HG03457 (cell line): ENCODE measurements around the gene ABCB7.
"Not testable (repeated sequence)": the region's sequence is repeated elsewhere in the genome, so short reads cannot be mapped to it uniquely, and the experiment has no call there.

Source experiments
- ATAC-seq: cut with Tn5 transposase; IDR thresholded peaks from one replicate; pipeline ENCODE4 v1.9.1; 2021; ENCODE audit warnings: moderate number of reproducible peaks; ENCODE audit not compliant: unreplicated experiment

ABCB7 gene

DNA sequence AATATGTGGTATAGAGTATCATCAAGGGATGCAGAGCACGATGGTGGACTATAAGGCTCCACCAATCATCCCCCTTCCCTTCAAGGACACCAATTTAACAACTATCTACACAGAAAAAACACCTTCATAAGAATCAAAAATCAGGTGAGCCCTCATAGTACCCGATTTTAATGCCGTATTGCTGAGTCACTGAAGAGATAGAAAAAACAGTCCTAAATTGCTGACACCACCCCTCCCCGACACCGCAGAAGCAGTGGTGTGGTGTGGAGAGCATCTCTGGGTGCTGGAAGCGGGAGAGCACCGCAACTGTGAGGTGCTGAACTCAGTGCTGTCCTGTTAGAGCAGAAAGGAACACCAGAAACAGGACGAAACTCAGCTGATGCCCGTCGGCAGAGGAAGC lies 49.3 kb downstream of the ABCB7 start:
- no peak for ATAC-seq

DNA sequence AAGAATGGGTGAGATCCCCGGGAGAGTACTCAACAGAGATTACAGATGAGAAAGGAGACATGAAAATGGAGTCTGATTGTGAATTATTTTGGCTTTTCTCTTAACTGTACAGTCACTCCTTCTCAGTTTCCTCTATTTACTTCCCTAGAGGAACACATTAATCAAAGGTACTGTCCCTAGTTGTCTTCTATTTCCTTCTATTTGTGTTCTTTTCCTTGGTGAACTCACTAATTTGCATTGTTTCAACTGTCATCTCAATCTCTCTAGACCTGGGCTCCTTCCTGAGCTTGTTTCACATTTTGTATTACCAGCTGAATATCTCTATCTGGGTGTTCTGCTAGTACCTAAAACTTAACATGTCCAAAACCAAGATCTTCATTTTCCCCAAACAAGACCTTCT lies 59.8 kb downstream of the ABCB7 start:
- no peak for ATAC-seq

DNA sequence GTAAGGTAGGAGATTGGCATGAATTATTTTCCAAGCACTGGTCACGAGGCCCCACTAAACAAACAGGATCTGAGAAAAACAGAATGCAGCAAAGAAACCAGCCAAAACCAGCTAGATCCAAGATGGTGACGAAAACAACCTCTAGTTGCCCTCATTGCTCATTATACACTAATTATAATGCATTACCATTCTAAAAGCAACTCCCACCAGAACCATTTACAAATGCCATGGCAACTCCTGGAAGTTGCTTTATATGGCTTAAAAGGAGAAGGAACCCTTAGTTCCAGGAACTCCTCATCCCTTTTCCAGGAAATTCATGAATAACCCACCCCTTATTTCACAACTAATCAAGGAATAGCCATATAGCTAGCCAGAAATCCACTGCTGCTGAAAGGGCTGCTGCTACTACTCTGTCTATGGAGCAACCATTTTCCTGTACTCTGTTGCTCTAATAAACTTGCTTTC lies 69.3 kb downstream of the ABCB7 start:
- ATAC-seq, result no peak

DNA sequence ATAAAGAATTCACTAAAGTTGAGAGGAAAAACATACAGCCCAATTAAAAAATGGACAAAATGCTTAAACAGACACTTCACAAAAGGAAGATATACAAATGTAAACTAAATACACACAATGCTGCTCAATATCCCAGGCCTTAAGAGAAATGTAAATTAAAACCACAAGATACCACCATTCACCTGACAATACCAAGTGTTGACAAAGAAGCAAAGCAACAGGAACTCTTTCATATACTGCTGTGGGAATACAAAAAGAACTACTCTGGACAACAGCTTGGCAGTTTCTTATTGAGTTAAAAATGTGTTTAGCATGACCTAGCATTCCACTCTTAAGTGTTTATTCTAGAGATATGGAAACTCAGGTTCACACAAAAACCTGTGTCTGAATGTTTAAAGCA lies 71.3 kb downstream of the ABCB7 start:
- no peak for ATAC-seq

DNA sequence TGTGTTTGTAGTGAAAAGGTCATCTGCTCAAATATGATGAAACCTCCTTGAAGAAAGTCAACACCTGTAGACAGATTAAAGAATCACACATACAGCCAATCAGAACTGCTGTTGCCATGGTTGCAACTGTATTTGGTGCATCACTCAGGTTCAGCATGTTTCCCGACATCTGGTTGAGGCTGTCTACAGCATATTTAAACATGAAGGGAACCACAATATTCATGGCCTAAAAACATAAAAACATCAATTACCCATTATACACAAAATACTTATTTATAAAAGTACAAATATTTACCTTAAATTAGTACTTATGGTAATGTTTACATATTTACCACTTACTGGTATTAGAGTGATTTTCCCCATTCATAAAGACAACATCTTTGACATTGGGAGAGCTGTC lies 79.7 kb downstream of the ABCB7 start:
- no peak for ATAC-seq

DNA sequence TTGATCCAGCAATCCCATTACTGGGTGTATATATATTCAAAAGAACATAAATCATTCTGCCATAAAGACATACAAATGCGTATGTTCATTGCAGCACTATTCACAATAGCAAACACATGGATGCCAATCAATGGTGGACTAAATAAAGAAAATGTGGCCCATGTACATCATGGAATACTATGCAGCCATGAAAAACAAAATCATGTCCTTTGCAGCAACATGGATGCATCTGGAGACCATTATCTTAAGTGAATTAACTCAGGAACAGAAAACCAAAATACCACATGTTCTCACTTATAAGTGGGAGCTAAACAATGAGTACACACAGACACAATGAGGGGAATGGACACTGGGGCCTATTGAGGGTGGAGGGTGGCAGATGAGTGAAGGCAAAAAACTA lies 81.6 kb downstream of the ABCB7 start:
- ATAC-seq, result no peak

DNA sequence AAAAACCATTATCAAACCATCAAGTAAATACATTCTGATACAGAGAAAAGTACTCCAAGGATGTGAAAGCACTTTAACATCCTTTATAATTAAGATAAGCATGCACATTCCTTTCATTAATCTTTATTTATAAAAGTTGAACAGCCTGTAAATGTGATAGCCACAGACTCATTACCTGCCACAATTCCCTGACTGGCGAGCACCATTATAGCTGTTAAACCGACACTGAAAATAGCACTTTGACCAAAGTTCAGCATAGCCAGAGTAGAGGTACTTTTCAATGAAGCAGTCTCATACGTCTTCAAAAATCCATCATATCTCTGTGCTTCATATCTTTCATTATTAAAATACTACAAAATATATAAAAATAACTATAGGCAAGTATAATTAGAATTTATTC lies 84.7 kb downstream of the ABCB7 start:
- ATAC-seq, result no peak

DNA sequence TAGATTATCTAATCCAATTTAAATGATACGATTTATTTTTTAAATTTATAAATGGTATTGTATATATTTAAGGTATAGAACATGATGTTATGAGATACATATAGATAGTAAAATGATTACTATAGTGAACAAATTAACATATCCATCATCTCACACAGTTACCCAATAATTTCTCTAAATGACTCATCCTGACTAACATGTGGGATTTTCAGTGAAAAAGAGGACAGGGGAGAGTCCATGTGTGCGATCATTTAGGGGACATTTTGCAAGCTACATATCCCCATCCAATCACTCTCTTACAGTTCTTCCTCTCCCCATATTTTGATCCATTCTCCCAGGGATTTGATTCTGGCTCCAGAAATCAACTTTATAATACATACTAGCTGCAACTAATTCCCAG lies 88.2 kb downstream of the ABCB7 start:
- ATAC-seq, result no peak

DNA sequence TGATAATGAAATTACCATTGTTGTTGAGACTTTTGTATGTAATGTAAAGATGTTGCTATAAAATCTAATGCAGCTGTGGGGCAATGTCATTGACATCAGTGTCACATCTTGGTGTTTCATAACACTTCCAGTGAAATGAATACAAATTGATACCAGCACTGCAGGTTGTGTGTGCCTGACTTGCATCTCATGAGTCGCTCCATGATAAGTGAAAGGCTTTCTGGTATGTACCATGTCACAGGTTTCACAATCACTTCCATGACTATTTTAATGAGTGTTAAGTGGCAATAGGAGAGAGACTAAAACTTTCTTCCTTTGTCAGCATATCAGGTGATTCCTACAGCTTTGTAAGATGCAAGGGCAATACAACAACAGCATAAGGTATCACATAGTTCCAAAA lies 94.4 kb downstream of the ABCB7 start:
- ATAC-seq, result no peak

DNA sequence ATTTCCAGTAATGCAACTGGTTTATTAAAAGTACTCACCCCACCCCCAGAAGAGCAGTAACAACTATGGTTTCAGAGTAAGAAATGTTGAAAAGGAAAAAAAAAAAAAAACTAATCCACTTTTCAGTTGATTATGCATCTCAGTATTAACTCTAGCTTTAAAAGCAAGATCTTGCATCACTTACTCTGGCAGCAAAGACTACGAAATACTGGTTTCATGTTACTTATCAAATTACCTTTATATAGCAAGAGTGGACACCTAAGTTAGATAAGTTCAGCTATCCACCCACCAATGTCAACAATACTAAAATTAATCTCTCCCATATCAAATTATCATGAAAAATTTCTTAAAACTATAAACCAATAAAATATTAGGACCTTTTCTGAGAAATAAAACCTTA lies 105.0 kb downstream of the ABCB7 start:
- no peak for ATAC-seq

DNA sequence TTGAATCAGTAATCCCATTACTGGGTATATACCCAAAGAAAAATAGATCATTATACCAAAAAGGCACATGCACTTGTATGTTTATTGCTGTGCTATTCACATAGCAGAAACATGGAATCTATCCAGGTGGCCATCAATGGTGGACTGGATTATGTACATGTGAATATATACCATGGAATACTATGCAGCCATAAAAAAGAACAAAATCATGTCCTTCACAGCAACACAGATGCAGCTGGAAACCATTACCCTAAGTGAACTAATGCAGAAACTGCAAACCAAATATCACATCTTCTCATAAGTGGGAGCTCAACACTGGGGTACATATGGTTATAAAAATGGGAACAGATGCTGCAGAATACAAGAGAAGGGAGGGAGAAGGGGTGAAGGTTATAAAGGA lies 110.7 kb downstream of the ABCB7 start:
- no peak for ATAC-seq

DNA sequence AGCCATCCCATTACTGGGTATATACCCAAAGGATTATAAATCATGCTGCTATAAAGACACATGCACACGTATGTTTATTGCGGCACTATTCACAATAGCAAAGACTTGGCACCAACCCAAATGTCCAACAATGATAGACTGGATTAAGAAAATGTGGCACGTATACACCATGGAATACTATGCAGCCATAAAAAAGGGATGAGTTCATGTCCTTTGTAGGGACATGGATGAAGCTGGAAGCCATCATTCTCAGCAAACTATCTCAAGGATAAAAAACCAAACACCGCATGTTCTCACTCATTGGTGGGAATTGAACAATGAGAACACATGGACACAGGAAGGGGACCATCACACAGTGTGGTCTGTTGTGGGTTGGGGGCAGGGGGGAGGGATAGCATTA lies 111.9 kb downstream of the ABCB7 start:
- ATAC-seq, result not testable (repeated sequence)

DNA sequence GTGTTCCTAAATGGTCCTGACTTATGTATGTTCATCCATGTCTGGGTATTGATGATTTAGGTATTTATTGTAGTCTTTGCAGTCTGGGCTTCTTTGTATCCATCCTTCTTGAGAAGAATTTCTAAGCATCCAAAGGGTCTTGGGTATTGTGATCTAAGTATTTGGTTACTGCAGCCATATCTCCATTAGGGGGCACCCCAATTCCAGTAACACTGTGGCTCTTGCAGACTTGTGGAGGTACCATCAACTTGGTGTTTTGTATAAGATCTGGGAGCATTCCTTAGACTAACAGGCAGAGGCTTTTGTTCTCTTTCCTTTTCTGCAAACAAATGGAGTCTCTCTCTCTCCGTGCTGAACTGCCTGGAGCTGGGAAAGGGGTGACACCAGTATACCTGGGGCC lies 117.2 kb downstream of the ABCB7 start:
- ATAC-seq, result no peak
